GM18867 (cell line): ENCODE measurements around the gene MAP7D1.
"Not testable (repeated sequence)": the region's sequence is repeated elsewhere in the genome, so short reads cannot be mapped to it uniquely, and the experiment has no call there.

Source experiments
- ATAC-seq: cut with Tn5 transposase; IDR thresholded peaks from one replicate; pipeline ENCODE4 v1.9.1; 2021; ENCODE audit warnings: mild to moderate bottlenecking, moderate library complexity; ENCODE audit not compliant: unreplicated experiment

Gene MAP7D1

GRCh38 chr1:36199934-36200741 lies 44.2 kb downstream of the MAP7D1 start:
- ATAC-seq = no peak

GRCh38 chr1:36203027-36203553 lies 47.1 kb downstream of the MAP7D1 start:
- ATAC-seq = no peak

GRCh38 chr1:36203554-36204346 lies 47.8 kb downstream of the MAP7D1 start:
- no peak for ATAC-seq

GRCh38 chr1:36204347-36204909 lies 48.5 kb downstream of the MAP7D1 start:
- no peak for ATAC-seq

GRCh38 chr1:36206323-36206858 lies 50.4 kb downstream of the MAP7D1 start:
- ATAC-seq = no peak

GRCh38 chr1:36207339-36207738 lies 51.4 kb downstream of the MAP7D1 start:
- ATAC-seq = no peak

GRCh38 chr1:36208978-36209703 lies 53.2 kb downstream of the MAP7D1 start:
- no peak for ATAC-seq

GRCh38 chr1:36211307-36211706 lies 55.3 kb downstream of the MAP7D1 start:
- no peak for ATAC-seq

GRCh38 chr1:36211841-36212240 lies 55.9 kb downstream of the MAP7D1 start:
- no peak for ATAC-seq

GRCh38 chr1:36212782-36213181 lies 56.8 kb downstream of the MAP7D1 start:
- no peak for ATAC-seq

- no peak for ATAC-seq
These were observed 61.7 kb downstream of the MAP7D1 start for GRCh38 chr1:36217670-36218069.

GRCh38 chr1:36221901-36222300 lies 65.9 kb downstream of the MAP7D1 start:
- not testable (repeated sequence) for ATAC-seq

- no peak for ATAC-seq
These were observed 66.8 kb downstream of the MAP7D1 start for GRCh38 chr1:36222481-36223380.

GRCh38 chr1:36223381-36223995 lies 67.5 kb downstream of the MAP7D1 start:
- peak; percentile 25 for ATAC-seq

- peak; percentile 92 for ATAC-seq
These were observed 68.1 kb downstream of the MAP7D1 start, which contains the start of gene THRAP3 for GRCh38 chr1:36223996-36224536. THRAP3 (plus strand) TSS chr1:36224443; CDS start chr1:36282564, 58,121 bp downstream.

- peak; percentile 47 for ATAC-seq
These were observed 68.8 kb downstream of the MAP7D1 start for GRCh38 chr1:36224537-36225282.

GRCh38 chr1:36225283-36225899 lies 69.4 kb downstream of the MAP7D1 start:
- ATAC-seq = no peak
